ENCODE data around the gene UBE2O.

GRCh38 chr17:76399175-76400172 lies 53.5 kb downstream of the UBE2O start:
- TF ChIP-seq SNAI2 (CRISPR knock-in tag; IDR thresholded peaks at IDR 0.05) (no peak), TSHZ2 (CRISPR knock-in tag; IDR thresholded peaks at IDR 0.05) (no peak), POU6F1 (CRISPR knock-in tag; IDR thresholded peaks at IDR 0.05; ENCODE audit: borderline replicate concordance, low read depth) (no peak), OSR1 (CRISPR knock-in tag; IDR thresholded peaks at IDR 0.05) (no peak), PPARA (CRISPR knock-in tag; IDR thresholded peaks at IDR 0.05; ENCODE audit: borderline replicate concordance) (no peak), ZNF70 (CRISPR knock-in tag; IDR thresholded peaks at IDR 0.05) (no peak), CSDC2 (CRISPR knock-in tag; IDR thresholded peaks at IDR 0.05) (no peak), ISL1 (CRISPR knock-in tag; IDR thresholded peaks at IDR 0.05) (no peak), ZNF8 (CRISPR knock-in tag; IDR thresholded peaks at IDR 0.05) (no peak)
- TF ChIP-seq, protein P1, sequence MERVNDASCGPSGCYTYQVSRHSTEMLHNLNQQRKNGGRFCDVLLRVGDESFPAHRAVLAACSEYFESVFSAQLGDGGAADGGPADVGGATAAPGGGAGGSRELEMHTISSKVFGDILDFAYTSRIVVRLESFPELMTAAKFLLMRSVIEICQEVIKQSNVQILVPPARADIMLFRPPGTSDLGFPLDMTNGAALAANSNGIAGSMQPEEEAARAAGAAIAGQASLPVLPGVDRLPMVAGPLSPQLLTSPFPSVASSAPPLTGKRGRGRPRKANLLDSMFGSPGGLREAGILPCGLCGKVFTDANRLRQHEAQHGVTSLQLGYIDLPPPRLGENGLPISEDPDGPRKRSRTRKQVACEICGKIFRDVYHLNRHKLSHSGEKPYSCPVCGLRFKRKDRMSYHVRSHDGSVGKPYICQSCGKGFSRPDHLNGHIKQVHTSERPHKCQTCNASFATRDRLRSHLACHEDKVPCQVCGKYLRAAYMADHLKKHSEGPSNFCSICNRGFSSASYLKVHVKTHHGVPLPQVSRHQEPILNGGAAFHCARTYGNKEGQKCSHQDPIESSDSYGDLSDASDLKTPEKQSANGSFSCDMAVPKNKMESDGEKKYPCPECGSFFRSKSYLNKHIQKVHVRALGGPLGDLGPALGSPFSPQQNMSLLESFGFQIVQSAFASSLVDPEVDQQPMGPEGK (CRISPR knock-in tag; IDR thresholded peaks at IDR 0.05; ENCODE audit: borderline replicate concordance): no peak
- TF ChIP-seq, protein P2, sequence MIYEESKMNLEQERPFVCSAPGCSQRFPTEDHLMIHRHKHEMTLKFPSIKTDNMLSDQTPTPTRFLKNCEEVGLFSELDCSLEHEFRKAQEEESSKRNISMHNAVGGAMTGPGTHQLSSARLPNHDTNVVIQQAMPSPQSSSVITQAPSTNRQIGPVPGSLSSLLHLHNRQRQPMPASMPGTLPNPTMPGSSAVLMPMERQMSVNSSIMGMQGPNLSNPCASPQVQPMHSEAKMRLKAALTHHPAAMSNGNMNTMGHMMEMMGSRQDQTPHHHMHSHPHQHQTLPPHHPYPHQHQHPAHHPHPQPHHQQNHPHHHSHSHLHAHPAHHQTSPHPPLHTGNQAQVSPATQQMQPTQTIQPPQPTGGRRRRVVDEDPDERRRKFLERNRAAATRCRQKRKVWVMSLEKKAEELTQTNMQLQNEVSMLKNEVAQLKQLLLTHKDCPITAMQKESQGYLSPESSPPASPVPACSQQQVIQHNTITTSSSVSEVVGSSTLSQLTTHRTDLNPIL (CRISPR knock-in tag; IDR thresholded peaks at IDR 0.05; ENCODE audit: low read depth): no peak
